Measurements from ENCODE around the gene MYO15B. TPM values are rescaled to one million over a fixed set of nuclear protein-coding genes. Genes with fewer than 3 reads are reported as not detected.
A peak's percentile ranks its signal among the peaks of the same experiment; 100 is the strongest.

The MYO15B gene
- total RNA-seq, 1 experiment from 2014 or later = 58.4 TPM

DNA sequence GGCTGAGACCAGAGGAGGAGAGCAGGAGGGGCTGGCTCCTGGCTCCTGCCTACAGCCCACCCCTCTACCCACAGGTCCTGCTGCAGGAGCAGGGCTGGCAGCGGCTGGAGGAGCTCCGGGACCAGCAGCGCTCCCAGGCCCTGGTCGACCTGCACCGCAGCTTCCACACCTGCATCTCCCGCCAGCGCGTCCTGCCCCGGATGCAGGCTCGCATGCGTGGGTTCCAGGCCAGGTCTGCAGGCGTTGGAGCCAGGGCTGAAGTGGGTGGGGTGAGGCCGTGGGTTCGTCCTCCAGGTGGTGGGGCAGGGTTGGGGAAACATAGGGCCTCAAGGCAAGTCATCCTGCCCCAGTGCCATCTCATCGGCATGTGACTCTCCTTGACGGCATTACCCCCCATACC is 18.2 kb downstream of the MYO15B start:
- H3K27me3 Mint-ChIP-seq (ENCODE audit: unreplicated experiment) = no peaks in the 10 kb centered on the region
- peaks cover 30% of the 10 kb centered on the region for H3K4me1 Mint-ChIP-seq (ENCODE audit: low read depth, unreplicated experiment)
- TF ChIP-seq CTCF (IDR thresholded peaks at IDR 0.05; ENCODE audit: unreplicated experiment) = no peak
- CTCF ChIA-PET = no interaction called here
- intact Hi-C loops (cut with micrococcal nuclease; ENCODE audit: unreplicated experiment) = no loop called here
- H3K36me3 Mint-ChIP-seq (ENCODE audit: insufficient read depth, unreplicated experiment) = peaks cover 20% of the 10 kb centered on the region
- H3K4me3 Mint-ChIP-seq (ENCODE audit: low read depth, unreplicated experiment) = no peak overlapping the region
- H3K27ac Mint-ChIP-seq (ENCODE audit: unreplicated experiment) = no peak overlapping the region
- H3K9me3 Mint-ChIP-seq (ENCODE audit: low read depth, unreplicated experiment) = no peaks in the 10 kb centered on the region
- no peak for DNase-seq
- BruUV-seq (replicated peaks) = no TSS peak

DNA sequence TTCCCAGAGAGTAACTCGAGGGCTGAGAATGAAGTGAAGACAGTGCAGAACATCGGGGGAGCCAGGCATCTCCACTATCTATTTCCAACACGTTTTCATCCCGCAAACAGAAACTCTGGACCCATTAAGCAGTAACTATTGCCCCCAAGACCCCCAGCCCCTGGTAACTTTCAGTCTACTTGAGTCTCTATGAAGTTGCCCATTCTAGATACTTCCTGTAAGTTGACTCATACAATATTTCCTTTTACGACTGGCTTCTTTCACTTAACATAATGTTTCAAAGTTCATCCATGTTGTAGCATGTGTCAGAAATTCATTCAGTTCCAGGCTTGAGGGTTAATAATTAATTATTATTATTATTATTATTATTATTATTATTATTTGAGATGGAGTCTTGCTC is 19.5 kb downstream of the MYO15B start:
- CTCF ChIA-PET = no interaction called here
- DNase-seq = no peak
- peaks cover 33% of the 10 kb centered on the region for H3K4me1 Mint-ChIP-seq (ENCODE audit: low read depth, unreplicated experiment)
- H3K36me3 Mint-ChIP-seq (ENCODE audit: insufficient read depth, unreplicated experiment) = peaks cover 15% of the 10 kb centered on the region
- no peaks in the 10 kb centered on the region for H3K27me3 Mint-ChIP-seq (ENCODE audit: unreplicated experiment)
- BruUV-seq (replicated peaks) = no TSS peak
- intact Hi-C loops (cut with micrococcal nuclease; ENCODE audit: unreplicated experiment) = no loop called here
- no peak for TF ChIP-seq CTCF (IDR thresholded peaks at IDR 0.05; ENCODE audit: unreplicated experiment)
- H3K27ac Mint-ChIP-seq (ENCODE audit: unreplicated experiment) = no peak overlapping the region
- no peaks in the 10 kb centered on the region for H3K9me3 Mint-ChIP-seq (ENCODE audit: low read depth, unreplicated experiment)
- no peak overlapping the region for H3K4me3 Mint-ChIP-seq (ENCODE audit: low read depth, unreplicated experiment)

DNA sequence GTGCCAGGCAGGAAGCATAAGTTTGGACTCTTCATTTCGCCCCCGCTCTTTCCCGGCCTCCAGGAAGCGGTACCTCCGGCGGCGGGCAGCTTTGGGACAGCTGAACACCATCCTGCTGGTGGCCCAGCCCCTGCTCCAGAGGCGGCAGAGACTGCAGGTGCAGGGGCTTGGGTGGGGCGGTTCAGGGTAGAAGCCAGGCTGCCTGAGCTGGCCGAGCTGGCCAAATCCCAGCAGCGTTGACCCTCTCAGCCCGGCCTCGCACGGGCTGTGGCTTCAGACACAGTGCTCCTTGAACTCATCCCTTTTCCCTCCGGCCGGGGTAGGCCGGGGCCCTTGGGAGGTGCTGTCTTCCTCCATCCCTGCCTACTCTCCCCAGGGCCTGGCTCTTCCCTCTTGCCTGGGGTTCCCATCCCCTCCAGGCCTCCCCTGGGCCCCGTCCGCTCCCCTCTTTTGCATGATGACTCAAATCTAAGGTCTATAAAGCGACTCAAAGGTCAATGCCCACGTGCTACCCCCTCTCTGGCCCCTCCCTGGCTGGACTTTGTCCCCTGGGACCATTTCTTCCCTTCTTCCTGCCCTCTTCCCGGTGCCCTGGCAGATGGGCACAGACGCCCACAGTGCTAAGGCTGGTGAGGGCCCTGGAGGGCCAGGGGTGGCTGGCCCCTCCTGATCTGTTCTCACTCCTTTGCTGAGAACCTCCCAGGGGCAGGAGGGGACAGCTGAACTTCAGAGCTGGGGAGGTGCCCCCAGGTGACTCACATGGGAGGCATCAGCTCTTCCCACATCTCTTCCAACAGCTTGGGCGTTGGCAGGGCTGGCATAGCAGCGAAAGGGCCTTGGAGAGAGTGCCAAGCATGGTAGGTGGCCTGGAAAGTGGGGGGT is 22.7 kb downstream of the MYO15B start:
- BruUV-seq (replicated peaks) = no TSS peak
- intact Hi-C loops (cut with micrococcal nuclease; ENCODE audit: unreplicated experiment) = no loop called here
- Mint-ChIP-seq H3K27ac (ENCODE audit: unreplicated experiment) (peak overlapping the region; percentile 43), H3K4me3 (ENCODE audit: low read depth, unreplicated experiment) (peak overlapping the region; percentile 20), H3K36me3 (ENCODE audit: insufficient read depth, unreplicated experiment) (peaks cover 13% of the 10 kb centered on the region), H3K9me3 (ENCODE audit: low read depth, unreplicated experiment) (no peaks in the 10 kb centered on the region), H3K4me1 (ENCODE audit: low read depth, unreplicated experiment) (peaks cover 26% of the 10 kb centered on the region), H3K27me3 (ENCODE audit: unreplicated experiment) (no peaks in the 10 kb centered on the region)
- DNase-seq = peak; percentile 64
- CTCF ChIA-PET = interaction anchor here (0.7 to 2.9 kb wide), 7 partner anchors 9 to 217 kb away, joined by 3 to 33 read pairs (median 5); partner anchors contain the start of genes SMIM5 and TSEN54
- TF ChIP-seq CTCF (IDR thresholded peaks at IDR 0.05; ENCODE audit: unreplicated experiment) = no peak

- TF ChIP-seq CTCF (IDR thresholded peaks at IDR 0.05; ENCODE audit: unreplicated experiment) = no peak
- peaks cover 38% of the 10 kb centered on the region for H3K4me1 Mint-ChIP-seq (ENCODE audit: low read depth, unreplicated experiment)
- H3K4me3 Mint-ChIP-seq (ENCODE audit: low read depth, unreplicated experiment) = no peak overlapping the region
- peaks cover 17% of the 10 kb centered on the region for H3K36me3 Mint-ChIP-seq (ENCODE audit: insufficient read depth, unreplicated experiment)
- CTCF ChIA-PET = interaction anchor here (0.7 to 2.9 kb wide), 4 partner anchors 11 to 341 kb away, joined by 3 to 33 read pairs (median 7); partner anchors contain the start of genes MIF4GD, SMIM5 and TSEN54
- H3K27me3 Mint-ChIP-seq (ENCODE audit: unreplicated experiment) = no peaks in the 10 kb centered on the region
- H3K27ac Mint-ChIP-seq (ENCODE audit: unreplicated experiment) = no peak overlapping the region
- H3K9me3 Mint-ChIP-seq (ENCODE audit: low read depth, unreplicated experiment) = no peaks in the 10 kb centered on the region
- DNase-seq = no peak
- intact Hi-C loops (cut with micrococcal nuclease; ENCODE audit: unreplicated experiment) = no loop called here
- BruUV-seq (replicated peaks) = no TSS peak
These were observed 24.3 kb downstream of the MYO15B start for GRCh38 chr17:75611851-75612429.

All from Calu3 (cell line).